NOMO-1 (cell line): ENCODE data around the gene HMGB1.
A peak's percentile ranks its signal among the peaks of the same experiment; 100 is the strongest.
"Not testable (repeated sequence)": the region's sequence is repeated elsewhere in the genome, so short reads cannot be mapped to it uniquely, and the experiment has no call there.

Experiments used
- DNase-seq, 2 experiments: peaks; one replicate each; lab custom pipeline; 2025; ENCODE audit not compliant: unreplicated experiment in 2 of 2; lab: John Stamatoyannopoulos, UW

Gene HMGB1

DNA sequence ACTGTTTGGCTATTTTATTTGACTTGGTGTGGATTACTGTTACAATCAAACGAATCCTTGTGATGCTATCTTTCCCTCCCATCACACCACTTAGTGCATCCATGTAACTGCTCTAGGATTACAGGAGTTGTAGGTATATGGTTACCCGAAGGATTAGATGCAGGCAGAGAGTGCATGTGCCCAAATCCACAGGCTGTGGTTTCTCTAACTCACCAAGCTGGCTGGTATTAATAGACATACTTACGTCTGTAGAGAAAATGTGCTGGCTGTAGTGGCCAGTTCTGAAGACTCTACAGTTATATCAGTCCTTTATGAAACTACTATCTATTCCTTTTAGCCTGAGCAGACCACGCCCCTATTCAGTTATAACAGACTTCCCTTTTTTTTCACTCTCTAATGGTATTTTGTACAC lies 1.1 kb upstream of the HMGB1 start:
- peak; percentile 72 to 84 for DNase-seq

DNA sequence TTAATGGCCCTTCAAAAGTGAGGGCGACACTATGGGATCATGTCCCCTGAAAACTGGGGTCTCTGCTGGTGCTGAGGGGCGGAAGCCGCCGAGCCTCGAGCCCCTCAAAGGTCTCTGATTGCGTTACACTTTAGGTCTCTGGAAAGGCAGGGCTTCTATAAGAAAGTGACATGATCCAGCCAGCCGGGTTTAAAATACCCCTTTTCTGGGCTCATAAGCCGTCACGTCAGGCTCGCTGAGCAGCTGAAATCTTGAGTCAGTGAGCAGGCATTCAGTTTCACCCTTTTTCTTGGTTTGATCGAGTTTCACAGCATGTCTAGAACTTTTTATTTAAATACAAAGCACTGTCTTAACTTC lies 600 bp upstream of the HMGB1 start:
- peak in 1 of 2 experiments; percentile 28 for DNase-seq

DNA sequence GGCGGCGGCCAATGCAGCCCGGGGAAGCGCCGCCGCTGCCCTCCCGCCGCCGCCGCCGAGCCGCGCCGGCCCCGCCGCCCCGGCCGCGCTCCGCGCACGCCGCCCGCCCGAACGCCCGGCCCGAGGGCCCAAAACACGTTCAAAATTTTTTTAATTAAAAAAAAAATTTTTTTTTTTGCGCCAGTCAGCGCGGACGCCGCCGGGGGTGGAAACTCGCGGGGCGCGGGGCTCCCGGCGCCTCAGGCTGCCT lies 468 bp downstream of the HMGB1 start:
- no peak for DNase-seq

DNA sequence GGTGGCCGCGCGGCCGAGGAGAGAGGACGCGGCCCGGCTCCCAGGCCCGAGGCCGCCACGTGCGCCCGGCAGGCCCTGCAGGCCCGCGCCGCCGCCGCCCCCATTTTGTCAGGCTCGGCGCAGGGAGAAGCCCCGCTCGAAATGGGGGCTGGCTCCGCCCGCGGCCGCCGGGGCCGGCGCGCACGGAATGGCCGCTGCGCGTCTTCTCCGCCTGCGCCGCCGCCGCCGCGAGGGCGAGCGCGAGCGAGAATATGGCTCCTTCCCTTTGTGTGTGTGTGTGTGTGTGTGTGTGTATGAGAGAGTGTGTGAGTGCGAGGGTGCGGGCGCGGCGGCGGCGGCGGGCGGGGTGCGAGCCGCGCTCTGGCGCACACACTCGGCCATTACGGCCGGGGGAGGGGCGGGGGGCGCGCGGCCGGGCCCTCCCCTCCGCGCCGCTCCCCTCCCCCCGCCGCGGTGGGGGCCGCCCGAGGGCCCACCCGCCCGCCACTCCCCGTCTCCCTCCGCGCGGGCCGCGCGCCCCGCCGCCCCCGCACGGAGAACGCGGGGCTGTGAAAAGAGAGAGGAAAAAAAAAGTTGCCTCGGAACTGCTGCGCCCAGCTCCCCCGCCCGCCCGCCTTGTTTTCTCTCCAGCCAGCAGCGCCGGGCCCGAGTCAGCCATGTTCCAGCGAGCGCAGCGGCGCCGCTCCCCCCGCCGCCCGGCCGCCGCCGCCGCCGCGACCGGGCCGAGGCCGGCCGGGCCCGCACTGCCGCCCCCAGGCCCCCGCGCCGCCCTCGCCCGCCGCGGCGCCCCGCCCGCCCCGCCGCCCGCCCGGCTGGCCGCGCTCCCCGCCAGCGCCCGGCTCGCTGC lies 1.0 kb downstream of the HMGB1 start:
- peak; percentile 51 to 84 for DNase-seq

DNA sequence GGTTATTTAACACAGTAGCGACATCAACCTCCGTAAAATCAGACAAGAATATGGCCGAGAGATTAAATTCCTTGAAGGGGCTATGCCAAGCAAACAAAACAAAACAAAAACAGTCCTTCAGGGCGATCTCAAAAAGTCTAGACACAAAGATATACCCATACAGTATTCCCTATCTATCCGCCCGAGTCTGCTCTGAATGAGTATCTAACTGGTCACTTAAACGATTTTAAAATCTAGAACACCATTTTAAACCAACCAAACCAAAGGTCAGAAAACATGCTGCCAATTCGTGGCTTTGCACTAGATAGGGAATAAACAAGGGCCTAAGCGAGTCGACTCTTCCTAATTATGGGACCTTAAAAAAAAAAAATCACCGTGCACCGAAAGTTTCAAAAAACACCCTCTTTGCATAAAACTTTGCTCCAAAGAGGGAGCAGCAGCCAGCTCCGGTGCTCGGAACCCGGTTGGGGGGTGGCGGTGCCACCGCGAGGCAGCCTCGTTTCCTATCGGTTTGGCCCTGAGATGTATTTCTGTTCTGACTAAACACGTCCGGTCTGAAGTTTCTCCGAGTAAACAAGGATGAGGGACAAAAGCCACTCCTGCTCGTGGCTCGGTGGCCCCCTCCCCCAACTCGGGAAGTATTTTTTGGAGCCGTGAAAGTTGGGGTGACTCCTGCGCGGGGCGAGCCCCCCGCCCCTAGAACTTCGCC lies 1.8 kb downstream of the HMGB1 start:
- DNase-seq = peak; percentile 41 to 48

DNA sequence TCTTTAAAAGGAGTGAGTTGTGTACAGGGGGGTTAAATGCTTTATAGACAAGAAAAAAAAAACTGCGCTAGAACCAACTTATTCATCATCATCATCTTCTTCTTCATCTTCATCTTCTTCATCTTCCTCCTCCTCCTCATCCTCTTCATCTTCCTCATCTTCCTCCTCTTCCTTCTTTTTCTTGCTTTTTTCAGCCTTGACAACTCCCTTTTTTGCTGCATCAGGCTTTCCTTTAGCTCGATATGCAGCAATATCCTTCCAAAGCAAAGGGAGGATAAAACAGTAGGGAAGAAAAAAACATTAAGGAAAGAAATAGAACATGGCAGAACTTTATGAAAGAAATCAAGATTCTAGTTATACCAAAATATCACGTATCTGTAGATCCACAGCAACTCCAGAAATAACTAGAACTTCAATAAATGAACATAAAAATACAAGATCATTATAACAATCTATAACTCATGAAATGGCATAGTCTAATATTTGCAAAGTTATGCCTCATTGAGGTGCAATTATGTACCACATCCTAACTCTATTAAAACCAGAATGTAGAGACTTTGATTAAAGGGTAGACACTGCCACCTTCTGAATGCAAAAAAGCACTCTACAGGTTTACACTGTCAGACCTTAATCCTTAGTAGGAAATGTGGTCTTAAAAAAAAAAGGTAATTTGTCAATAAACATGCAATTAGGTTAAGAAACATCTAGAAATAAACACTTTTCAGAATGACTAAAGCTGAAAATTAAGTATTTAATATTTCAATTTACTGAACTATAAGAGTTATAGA lies 4.3 kb downstream of the HMGB1 start:
- peak in 1 of 2 experiments; percentile 29 for DNase-seq

DNA sequence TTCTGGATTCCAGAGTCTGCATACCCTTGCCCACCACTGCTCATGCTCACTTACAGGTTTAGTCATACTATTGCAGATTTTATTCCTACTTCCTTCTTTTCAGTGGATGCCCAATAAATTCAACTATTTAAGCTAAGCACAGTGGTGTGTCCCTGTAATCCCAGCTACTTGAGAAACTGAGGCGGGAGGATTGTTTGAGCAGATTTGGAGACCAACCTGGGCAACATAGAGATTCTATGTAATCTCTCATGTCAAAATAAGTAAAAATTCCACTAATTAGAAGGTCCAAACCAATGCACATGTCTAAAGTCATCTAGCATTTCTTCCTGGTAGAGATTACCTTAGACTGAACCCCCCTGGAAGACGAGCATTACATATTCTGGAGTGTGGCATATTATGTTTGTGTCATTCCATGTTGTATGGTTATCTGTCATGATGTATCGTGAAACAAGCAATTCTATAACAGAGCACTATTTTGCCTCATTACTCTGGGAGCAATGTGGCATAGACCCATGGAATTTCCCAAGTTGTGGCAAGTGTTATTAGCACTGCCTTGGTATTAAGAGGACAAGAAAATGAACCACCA lies 8.3 kb downstream of the HMGB1 start:
- DNase-seq = peak in 1 of 2 experiments; percentile 13

DNA sequence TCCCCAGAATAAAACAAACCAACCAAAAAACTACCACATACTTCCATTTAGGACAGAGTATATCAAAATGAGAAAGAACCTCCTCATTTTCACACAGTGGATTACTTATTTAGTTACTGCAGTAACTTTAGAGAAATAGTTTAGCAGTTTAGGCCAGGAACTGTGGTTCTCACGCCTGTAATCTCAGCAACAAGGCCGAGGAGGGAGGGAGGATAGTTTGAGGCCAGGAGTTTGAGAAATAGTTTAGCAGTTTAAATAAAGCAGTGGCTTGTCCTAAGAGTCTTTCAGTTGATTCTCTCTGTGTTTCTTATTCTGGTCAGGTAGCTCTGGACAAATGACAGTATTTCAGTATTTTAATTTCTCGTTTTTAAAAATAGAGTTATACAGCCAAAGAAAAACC lies 9.4 kb downstream of the HMGB1 start:
- no peak for DNase-seq

DNA sequence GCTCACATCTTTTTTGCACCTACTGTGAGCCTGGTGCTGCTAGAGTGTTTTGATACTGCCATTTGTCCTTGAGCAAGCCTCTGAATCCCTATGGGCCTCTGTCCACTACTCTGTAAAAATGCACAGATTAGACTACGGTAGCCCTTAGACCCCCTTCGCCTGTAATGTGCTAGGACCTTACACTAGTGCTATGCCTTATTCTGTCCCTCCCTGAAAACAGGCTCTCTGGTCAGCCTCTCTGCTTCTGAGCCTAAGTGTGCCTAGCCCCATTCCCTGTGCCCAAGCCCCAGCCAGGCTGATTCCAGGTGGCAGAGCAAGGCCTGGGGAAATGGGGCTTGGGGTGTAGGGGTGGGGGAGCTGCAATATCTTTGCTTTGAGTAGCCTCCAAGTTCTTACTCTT lies 10.7 kb downstream of the HMGB1 start:
- no peak for DNase-seq

DNA sequence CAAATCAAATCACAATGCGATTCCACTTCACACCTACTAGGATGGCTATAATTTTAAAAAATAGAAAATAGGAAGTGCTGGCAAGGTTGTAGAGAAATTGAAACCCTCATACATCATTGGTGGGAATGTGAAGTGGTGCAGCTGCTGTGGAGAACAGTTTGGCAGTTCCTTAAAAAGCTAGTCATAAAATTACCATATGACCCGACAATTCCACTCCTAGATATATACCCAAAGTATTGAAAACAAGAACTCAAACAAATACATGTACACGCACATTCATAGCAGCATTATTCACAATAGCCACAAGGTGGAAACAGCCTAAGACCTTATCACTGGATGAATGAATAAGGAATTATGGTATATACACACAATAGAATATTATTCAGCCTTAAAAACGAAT lies 12.0 kb downstream of the HMGB1 start:
- peak; percentile 18 to 60 for DNase-seq

DNA sequence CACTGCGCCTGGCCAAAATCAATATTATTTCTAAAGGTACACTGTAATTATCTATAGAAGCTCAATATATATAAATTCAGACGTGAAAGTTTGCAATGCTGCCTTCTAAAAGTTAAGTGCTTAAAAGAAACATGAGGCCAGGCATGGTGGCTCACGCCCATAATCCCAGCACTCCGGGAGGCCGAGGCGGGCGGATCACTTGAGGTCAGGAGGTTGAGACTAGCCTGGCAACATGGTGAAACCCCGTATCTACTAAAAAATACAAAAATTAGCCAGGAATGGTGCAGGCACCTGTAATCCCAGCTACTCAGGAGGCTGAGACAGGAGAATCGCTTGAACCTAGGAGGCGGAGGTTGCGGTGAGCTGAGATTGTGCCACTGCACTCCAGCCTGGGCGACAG lies 14.3 kb downstream of the HMGB1 start:
- DNase-seq = not testable (repeated sequence)

DNA sequence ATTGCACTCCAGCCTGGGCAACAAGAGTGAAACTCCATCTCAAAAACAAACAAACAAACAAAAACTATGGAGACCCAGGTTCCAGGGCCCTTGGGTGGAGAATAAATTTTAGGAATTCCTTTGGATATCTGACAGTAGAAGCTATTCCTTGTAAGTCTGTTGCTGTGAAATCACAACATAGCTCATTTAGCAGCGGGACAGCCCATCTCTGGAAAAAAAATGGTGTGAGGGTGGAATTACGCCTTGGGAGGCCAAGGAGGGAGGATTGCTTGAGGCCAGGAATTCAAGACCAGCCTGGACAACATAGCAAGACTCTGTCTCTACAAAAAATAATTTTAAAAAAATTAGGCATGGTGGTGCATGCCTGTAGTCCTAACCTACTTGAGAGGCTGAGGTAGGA lies 15.7 kb downstream of the HMGB1 start:
- no peak for DNase-seq

DNA sequence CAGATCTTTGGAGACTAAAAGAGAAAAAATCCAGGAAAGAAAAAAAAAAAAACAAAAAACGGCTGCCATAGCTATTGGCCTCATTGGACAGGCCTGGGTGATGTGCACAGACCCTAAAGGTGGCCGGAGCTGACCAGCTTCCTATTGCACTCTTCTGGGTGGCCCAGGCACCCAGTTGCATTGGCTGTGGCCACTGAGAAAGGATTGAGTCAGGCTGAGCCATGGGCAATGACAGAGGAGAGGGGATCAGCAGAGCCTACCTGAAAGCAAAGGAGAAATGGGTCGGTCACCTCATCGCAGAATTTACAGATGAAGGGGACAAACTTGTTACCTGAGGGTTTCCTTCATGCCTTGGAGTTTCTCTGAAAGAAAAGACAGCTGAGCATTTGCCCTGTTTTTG lies 17.3 kb downstream of the HMGB1 start:
- no peak for DNase-seq

DNA sequence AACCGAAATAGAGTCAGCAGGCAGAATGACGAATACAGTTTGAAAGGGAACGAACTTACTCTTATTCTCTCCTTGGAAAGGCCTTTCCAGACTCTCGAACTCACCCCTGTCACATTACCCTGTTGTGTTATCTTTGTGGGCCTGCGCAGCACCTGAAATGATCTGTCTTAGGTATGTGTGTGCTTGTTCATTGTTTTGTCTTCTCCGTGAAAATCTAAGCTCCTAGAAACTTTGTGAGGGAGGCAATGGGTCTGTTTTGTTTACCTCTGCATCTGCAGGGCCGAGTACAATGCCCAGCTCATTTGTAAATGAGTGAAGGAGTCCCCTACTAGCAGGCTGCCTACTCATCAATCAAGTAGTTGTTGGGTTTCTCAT lies 19.6 kb downstream of the HMGB1 start:
- DNase-seq = no peak

DNA sequence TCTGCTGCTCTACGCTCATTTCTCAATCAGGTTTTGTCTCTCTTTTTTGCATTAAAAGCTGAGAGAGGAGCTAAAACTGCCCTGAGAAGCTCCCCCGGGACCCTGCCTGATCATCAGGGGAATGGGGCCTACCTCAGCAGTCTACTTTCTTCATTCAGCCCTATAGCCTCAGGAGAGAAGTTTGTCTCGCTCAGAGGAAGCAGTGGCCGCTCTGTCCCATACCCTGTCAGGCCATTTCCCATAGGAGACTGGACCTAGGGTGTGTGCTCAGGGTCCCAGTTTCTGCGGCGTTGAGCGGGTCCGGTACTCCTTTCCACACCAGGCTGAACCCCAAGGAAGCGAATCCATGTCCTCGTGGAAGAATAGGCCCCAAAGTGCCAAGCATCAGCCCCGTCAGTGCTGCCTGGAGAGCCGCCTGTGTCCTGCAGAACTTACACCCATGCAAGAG lies 21.8 kb downstream of the HMGB1 start:
- DNase-seq = no peak

DNA sequence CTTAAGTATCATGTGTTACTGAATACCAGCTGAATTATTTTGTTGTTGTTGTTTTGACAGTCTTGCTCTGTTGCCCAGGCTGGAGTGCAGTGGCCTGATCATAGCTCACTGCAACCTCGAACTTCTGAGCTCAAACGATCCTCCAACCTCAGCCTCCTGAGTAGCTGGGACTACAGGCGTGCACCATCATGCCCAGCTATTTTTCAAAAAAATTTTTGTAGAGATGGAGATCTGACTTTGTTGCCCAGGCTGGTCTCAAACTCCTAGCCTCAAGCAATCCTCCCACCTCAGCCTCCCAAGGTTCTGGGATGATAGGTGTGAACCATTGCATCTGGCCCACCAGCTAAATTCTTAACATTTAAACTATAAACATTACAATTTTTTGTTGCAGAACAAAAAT lies 22.2 kb downstream of the HMGB1 start:
- DNase-seq = not testable (repeated sequence)

DNA sequence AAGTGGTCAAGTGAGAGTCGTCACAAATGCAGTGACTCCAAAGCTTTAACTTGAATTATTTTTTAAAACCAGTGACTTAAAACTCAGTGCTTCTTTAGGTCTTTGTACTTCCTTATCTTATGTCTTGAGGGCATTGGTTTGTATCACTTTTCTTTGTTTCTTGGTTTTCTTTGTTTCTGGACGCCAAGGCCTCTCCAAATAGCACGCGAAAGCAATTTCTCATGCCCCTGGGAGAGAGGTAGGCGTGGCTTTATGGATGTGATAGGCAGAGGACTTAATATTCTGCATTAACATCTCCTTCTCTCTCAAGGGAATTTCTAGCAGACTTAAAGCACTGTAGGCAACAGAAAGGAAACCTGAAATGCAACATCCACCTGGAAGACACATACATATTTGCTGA lies 22.8 kb downstream of the HMGB1 start:
- no peak for DNase-seq

DNA sequence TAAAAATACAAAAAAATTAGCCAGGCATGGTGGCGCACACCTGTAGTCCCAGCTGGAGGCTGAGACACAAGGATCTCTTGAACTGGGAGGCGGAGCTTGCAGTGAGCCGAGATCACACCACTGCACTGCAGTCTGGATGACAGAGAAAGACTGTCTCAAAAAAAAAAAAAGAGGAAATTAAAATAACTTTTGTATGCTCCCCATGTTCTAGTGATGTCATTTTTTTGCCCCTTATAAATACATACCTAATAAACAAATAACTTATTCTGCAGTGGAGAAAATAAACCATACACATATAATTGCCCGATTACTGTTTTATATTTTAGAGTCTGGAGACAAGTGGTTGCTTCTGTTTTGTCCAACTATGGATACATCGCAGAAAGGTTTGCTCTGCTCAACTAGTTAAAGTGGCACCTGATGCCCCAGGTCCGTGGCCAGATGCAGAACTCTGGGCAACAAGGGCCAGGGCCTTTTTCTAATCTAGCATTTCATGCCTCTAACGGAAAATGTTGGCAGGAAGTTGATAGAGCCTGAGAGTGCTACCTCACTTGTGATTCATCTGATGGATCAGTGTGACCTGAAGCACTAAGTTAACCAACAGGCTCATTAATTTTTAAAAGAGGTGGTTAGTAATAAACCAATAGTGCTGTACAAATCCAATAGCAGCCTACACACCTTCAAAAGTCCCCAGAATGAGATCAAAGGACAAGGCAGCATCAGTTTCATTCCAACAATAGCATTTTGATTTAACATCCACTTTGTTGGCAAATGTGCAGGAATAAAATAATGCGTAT lies 24.6 kb downstream of the HMGB1 start:
- no peak for DNase-seq

DNA sequence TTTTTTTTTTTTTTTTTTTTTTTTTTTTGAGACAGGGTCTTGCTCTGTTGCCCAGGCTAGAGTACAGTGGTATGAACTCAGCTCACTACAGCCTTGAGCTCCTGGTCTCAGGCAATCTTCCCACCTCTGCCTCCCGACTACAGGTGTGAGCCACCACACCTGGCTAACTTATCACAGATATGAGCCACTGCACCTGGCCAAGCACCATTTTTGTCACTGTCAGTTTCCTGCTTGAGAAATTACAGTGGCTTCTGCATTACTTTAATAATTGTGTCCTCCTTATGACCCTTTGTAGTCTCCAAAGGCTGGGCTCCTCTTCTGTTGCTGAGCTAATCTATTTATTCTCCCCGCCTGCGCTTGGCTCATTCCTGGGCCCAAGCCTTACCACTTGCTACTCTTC lies 27.4 kb downstream of the HMGB1 start:
- no peak for DNase-seq

DNA sequence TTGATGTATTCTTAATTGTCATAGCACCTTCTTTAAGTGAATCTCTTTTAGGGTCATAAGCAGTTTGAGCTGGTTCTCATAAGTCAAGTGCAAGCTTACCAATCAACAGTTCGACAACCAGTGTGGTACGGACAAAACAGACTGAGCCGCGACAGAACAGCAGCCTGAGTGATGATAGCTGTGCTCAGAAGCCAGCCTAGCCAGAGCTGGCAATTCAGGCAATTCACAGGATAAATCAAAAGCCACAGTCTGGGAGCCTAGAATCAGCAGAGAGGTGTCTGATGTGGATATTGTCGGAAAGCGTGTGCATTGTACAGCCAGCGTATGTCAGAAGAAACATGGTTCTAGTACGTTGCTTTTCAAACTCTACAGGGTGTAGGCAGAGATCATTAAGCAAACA lies 28.6 kb downstream of the HMGB1 start:
- no peak for DNase-seq
